ENCODE measurements around the gene SLC39A11.

GRCh38 chr17:72826602-72827001 lies 265.9 kb downstream of the SLC39A11 start:
- TF ChIP-seq CTCF (IDR thresholded peaks at IDR 0.05) = no peak
- TF ChIP-seq E2F4 (CRISPR knock-in tag; IDR thresholded peaks at IDR 0.05; ENCODE audit: borderline replicate concordance, low read depth) = no peak
- no peak for TF ChIP-seq FOXP4 (CRISPR knock-in tag; IDR thresholded peaks at IDR 0.05)
- no peak for TF ChIP-seq PREB (CRISPR knock-in tag; IDR thresholded peaks at IDR 0.05; ENCODE audit: borderline replicate concordance)
- no peak for TF ChIP-seq TCF7 (CRISPR knock-in tag; IDR thresholded peaks at IDR 0.05; ENCODE audit: low read depth)
- no peak for TF ChIP-seq MAX (CRISPR knock-in tag; IDR thresholded peaks at IDR 0.05)
- no peak for TF ChIP-seq IRF2 (CRISPR knock-in tag; IDR thresholded peaks at IDR 0.05; ENCODE audit: borderline replicate concordance, low read depth)
- TF ChIP-seq CBFB (CRISPR knock-in tag; IDR thresholded peaks at IDR 0.05; ENCODE audit: low read depth) = no peak
- no peak for TF ChIP-seq NR3C1 (CRISPR knock-in tag; conservative IDR thresholded peaks at IDR 0.05; ENCODE audit: low read depth)
- no peak for TF ChIP-seq SP1 (CRISPR knock-in tag; conservative IDR thresholded peaks at IDR 0.05)
- TF ChIP-seq ZBTB21 (CRISPR knock-in tag; IDR thresholded peaks at IDR 0.05; ENCODE audit: borderline replicate concordance) = no peak
